ENCODE measurements around the gene USP40.

GRCh38 chr2:233604826-233605225, 38.2 kb upstream of the USP40 start:
- TF ChIP-seq POLR2AphosphoS5 (IDR thresholded peaks at IDR 0.05) (no peak), POLR2A (IDR thresholded peaks at IDR 0.05) (no peak)
- TF ChIP-seq, protein P1, sequence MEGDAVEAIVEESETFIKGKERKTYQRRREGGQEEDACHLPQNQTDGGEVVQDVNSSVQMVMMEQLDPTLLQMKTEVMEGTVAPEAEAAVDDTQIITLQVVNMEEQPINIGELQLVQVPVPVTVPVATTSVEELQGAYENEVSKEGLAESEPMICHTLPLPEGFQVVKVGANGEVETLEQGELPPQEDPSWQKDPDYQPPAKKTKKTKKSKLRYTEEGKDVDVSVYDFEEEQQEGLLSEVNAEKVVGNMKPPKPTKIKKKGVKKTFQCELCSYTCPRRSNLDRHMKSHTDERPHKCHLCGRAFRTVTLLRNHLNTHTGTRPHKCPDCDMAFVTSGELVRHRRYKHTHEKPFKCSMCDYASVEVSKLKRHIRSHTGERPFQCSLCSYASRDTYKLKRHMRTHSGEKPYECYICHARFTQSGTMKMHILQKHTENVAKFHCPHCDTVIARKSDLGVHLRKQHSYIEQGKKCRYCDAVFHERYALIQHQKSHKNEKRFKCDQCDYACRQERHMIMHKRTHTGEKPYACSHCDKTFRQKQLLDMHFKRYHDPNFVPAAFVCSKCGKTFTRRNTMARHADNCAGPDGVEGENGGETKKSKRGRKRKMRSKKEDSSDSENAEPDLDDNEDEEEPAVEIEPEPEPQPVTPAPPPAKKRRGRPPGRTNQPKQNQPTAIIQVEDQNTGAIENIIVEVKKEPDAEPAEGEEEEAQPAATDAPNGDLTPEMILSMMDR (IDR thresholded peaks at IDR 0.05), result no peak
